Endothelial cell of umbilical vein (primary cell): ENCODE results near the gene GPR17. TPM values are rescaled to one million over a fixed set of nuclear protein-coding genes. Genes with fewer than 3 reads are reported as not detected.

Source experiments
- Bru-seq: library from RNA; stranded (reverse); fragments of 400-500 nt; gene quantifications from one replicate; lab custom pipeline; 2021; lab: Mats Ljungman, UMichigan
- BruChase-seq, 2 experiments: library from RNA; stranded (reverse); fragments of 400-500 nt; gene quantifications; one replicate each; lab custom pipeline; 2021; lab: Mats Ljungman, UMichigan
- BruUV-seq: library from RNA; stranded (reverse); fragments of 400-500 nt; replicated peaks from 2 replicates; lab custom pipeline; 2021; lab: Mats Ljungman, UMichigan
- CTCF ChIA-PET: fragments of 300-600, 350-600 bp; sonication (Branson Sonifier 250); formaldehyde crosslinking; loops from one replicate; lab custom pipeline; 2021; ENCODE audit warnings: antibody characterized with exemption, inconsistent platforms; lab: Charles Lee
- POLR2A ChIA-PET: fragments of 300-600, 350-600 bp; sonication (Branson Sonifier 250); formaldehyde crosslinking; loops from one replicate; lab custom pipeline; 2021; ENCODE audit warnings: antibody characterized with exemption, inconsistent platforms; lab: Charles Lee
- DNase-seq: peaks from one replicate; pipeline ENCODE4 v3.0.0-alpha.2; 2011; ENCODE audit warnings: low read depth, low spot score
- FAIRE-seq: peaks from 2 replicates; lab custom pipeline; 2011; peaks lifted over from hg19 to GRCh38; lab: Jason Lieb, UNC
- H2AFZ ChIP-seq: 2 replicates; pipeline ENCODE4 v1.6.0; 2012; ENCODE audit warnings: low read depth, low read length, control low read depth, inconsistent platforms
- H3K27ac ChIP-seq: 2 replicates; pipeline ENCODE4 v1.5.1; 2011; ENCODE audit warnings: low read depth, mild to moderate bottlenecking, control low read depth, low read length, moderate library complexity; ENCODE audit not compliant: insufficient read depth
- H3K27me3 ChIP-seq, 2 experiments: 2 replicates each; pipeline versions ENCODE4 v1.6.0 to v1.6.1; 2011; ENCODE audit warnings: low read length in 2 of 2, mixed read lengths in 1 of 2; ENCODE audit not compliant: control insufficient read depth in 2 of 2, insufficient read depth in 2 of 2
- H3K36me3 ChIP-seq, 2 experiments: 2 replicates in 1 of 2; 3 replicates in 1 of 2; pipeline ENCODE4 v1.5.1; 2011; ENCODE audit warnings: low read length in 2 of 2, mild to moderate bottlenecking in 1 of 2, moderate library complexity in 1 of 2; ENCODE audit not compliant: control insufficient read depth in 2 of 2, insufficient read depth in 2 of 2; ENCODE audit errors: extremely low read depth in 1 of 2
- H3K4me1 ChIP-seq: 3 replicates; pipeline ENCODE4 v1.5.1; 2011; ENCODE audit warnings: mild to moderate bottlenecking, low read length; ENCODE audit not compliant: control insufficient read depth, insufficient read depth; ENCODE audit errors: extremely low read depth
- H3K4me2 ChIP-seq: 2 replicates; pipeline ENCODE4 v1.6.1; 2011; ENCODE audit warnings: low read length, control low read depth, mixed read lengths; ENCODE audit not compliant: insufficient read depth
- H3K4me3 ChIP-seq, 3 experiments: fragments of 200-600 bp in 1 of 3; sonication (generic), shearing (Covaris generic) in 1 of 3; replicated peaks in 1 of 3; 2 replicates each; pipeline ENCODE4 v1.5.1; 2011 to 2016; ENCODE audit warnings: control low read depth in 3 of 3, low read length in 3 of 3, mild to moderate bottlenecking in 2 of 3, inconsistent platforms in 1 of 3, low read depth in 1 of 3, moderate library complexity in 1 of 3; ENCODE audit not compliant: insufficient read depth in 1 of 3
- H3K79me2 ChIP-seq: 2 replicates; pipeline ENCODE4 v1.6.0; 2012; ENCODE audit warnings: low read length, inconsistent platforms; ENCODE audit not compliant: control insufficient read depth, insufficient read depth
- H3K9ac ChIP-seq: replicated peaks from 2 replicates; pipeline ENCODE3; 2011; ENCODE audit warnings: low read length, control low read depth; ENCODE audit not compliant: insufficient read depth; ENCODE audit errors: extremely low read depth
- H3K9me1 ChIP-seq: replicated peaks from 3 replicates; pipeline ENCODE4 v1.6.0; 2011; ENCODE audit warnings: mild to moderate bottlenecking, low read length; ENCODE audit not compliant: control insufficient read depth, insufficient read depth; ENCODE audit errors: extremely low read depth
- H3K9me3 ChIP-seq: replicated peaks from 2 replicates; pipeline ENCODE4 v1.5.1; 2012; ENCODE audit warnings: low read length, inconsistent platforms; ENCODE audit not compliant: control insufficient read depth, insufficient read depth
- H4K20me1 ChIP-seq: replicated peaks from 2 replicates; pipeline ENCODE3; 2011; ENCODE audit warnings: mild to moderate bottlenecking, low read length; ENCODE audit not compliant: control insufficient read depth, insufficient read depth; ENCODE audit errors: extremely low read depth
- EZH2 ChIP-seq: IDR thresholded peaks from 2 replicates; pipeline ENCODE4 v1.6.1; 2012; ENCODE audit warnings: borderline replicate concordance, low read depth, mild to moderate bottlenecking, moderate library complexity, low read length, inconsistent platforms; ENCODE audit not compliant: severe bottlenecking
- FOS ChIP-seq: IDR thresholded peaks from 2 replicates; pipeline ENCODE4 v1.6.1; 2011; ENCODE audit warnings: mild to moderate bottlenecking, low read length, moderate library complexity, borderline replicate concordance; ENCODE audit not compliant: insufficient read depth
- GATA2 ChIP-seq: IDR thresholded peaks from 2 replicates; pipeline ENCODE4 v1.7.0; 2011; ENCODE audit warnings: low read depth, mild to moderate bottlenecking, moderate library complexity, mixed read lengths, low read length; ENCODE audit not compliant: insufficient read length, insufficient read depth
- JUN ChIP-seq: IDR thresholded peaks from 2 replicates; pipeline ENCODE4 v1.6.1; 2011; ENCODE audit warnings: borderline replicate concordance, low read depth; ENCODE audit not compliant: insufficient read length, insufficient read depth
- MYC ChIP-seq: IDR thresholded peaks from one replicate; pipeline ENCODE4 v1.6.1; 2011; ENCODE audit warnings: mild to moderate bottlenecking, low read depth, low read length
- POLR2A ChIP-seq: IDR thresholded peaks from 2 replicates; pipeline ENCODE4 v1.6.1; 2012; ENCODE audit warnings: low read depth, mild to moderate bottlenecking, control low read depth, low read length
- POLR2AphosphoS5 ChIP-seq: IDR thresholded peaks from 2 replicates; pipeline ENCODE4 v1.6.1; 2012; ENCODE audit warnings: low read depth, mild to moderate bottlenecking, control low read depth, low read length, moderate library complexity; ENCODE audit not compliant: insufficient read depth
- dilution Hi-C: fragments of 300-500 bp; cut with MboI; formaldehyde crosslinking; loops from one replicate; pipeline ENCODE4 v1.15.0; 2019; ENCODE audit warnings: low sequenced_read_pairs; ENCODE audit not compliant: extremely low pct_ligation_motif_present
- intact Hi-C: fragments of 100-400 bp; cut with micrococcal nuclease; formaldehyde crosslinking; loops from one replicate; pipeline ENCODE4 v1.10.0; 2022
- long read RNA-seq: library from polyadenylated mRNA; stranded (forward); transcript quantifications from one replicate; pipeline ENCODE4 v2.0.0, GENCODE V29; 2021
- polyA minus RNA-seq, 3 experiments: library from RNA; depleted of rRNA, polyadenylated mRNA; stranded (reverse); fragments of >200 nt; gene quantifications; 1 replicate in 1 of 3; 2 replicates in 2 of 3; pipeline ENCODE4 v1.2.3, GENCODE V29; 2011
- polyA plus RNA-seq, 4 experiments: library from polyadenylated mRNA; depleted of rRNA in 3 of 4; stranded (reverse) in 3 of 4; unstranded in 1 of 4; fragments of >200 nt; gene quantifications; 2 replicates each; pipeline versions ENCODE4 v1.2.1 to v1.2.3, GENCODE V29; 2011 to 2012; ENCODE audit warnings: missing spikeins in 1 of 4
- total RNA-seq: library from RNA; stranded (reverse); gene quantifications from 2 replicates; pipeline ENCODE4 v1.2.3, GENCODE V29; 2021
- TF ChIP-seq, protein P1 (sequence below): IDR thresholded peaks from 2 replicates; pipeline ENCODE4 v1.6.1; 2011; ENCODE audit not compliant: insufficient read depth, insufficient read length
- TF ChIP-seq, protein P2 (sequence below), 2 donors: IDR thresholded peaks; 1 replicate in 1 of 2; 2 replicates in 1 of 2; pipeline ENCODE4 v1.5.1; 2011; ENCODE audit warnings: low read length in 2 of 2, mild to moderate bottlenecking in 2 of 2, moderate library complexity in 2 of 2, control low read depth in 1 of 2, inconsistent platforms in 1 of 2, low read depth in 1 of 2; ENCODE audit not compliant: insufficient read depth in 1 of 2; ENCODE audit errors: extremely low read depth in 1 of 2

GPR17 gene
- total RNA-seq, result not detected in 2 replicates
- polyA plus RNA-seq, result 0.10 and 0.11 TPM in 2 replicates
- 0.04 TPM in 2 replicates for polyA plus RNA-seq (2011; cell fraction: cytosol; rRNA removed)
- not detected in 2 replicates for polyA plus RNA-seq (2011; cell fraction: nucleus; rRNA removed)
- polyA plus RNA-seq (2012), result 0.10 and 0.15 TPM in 2 replicates
- not detected in 2 replicates for polyA minus RNA-seq
- not detected for polyA minus RNA-seq (2011; cell fraction: cytosol; rRNA and poly(A)+ RNA removed)
- polyA minus RNA-seq (2011; cell fraction: nucleus; rRNA and poly(A)+ RNA removed), result not detected in 2 replicates
- Bru-seq, nascent RNA, result percentile 10 among the genes with signal in this experiment
- BruChase-seq, experiment 1, labeled RNA remaining after a 6-hour chase, result percentile 10 among the genes with signal in this experiment
- not detected for BruChase-seq, experiment 2, labeled RNA remaining after a 2-hour chase
- long read RNA-seq, result 0 reads

DNA sequence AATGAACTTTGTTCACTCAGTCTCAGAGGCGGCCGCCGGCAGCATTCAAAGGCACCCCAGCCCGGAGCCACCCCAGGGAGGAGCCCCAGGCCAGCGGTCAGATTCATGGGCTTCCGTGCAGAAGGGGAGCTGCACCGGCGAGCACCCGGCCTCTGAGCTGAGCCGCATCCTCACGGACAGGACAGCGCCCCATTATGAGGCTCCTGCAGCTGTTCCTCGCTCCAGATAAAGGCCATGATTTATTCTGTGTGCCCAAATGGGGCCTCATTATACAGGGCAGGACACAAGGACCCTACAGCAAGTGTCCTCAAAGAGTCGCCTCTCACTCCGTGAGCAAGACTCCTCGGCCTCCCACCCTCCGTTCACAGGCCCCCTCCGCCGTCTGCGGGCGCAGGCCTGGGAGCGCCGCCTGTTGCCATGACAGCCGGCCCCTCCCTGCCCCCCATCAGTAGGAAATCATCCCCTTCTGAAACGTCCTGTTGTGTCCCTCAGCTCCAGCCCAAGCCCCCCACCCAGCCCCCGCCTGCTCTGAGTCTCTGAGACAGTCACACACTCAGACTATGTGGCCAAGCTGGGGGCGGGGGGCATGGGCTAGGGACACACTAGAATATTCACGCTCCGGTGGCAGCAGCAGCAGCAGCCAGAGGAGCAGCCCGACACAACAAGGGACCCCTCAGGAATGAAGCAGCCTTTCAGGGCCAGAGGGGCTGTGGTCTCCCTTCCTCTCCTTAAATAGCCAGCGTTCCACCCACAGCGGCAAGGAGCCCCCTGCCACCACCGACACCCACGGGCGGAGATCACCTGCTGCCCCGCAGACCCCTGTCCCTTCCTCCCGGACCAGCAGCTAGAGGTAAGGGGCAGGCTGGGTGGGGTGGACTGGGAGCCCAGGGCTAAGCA is at the start of gene GPR17:
GPR17 (plus strand) TSS at position 759 of the 897 bp plus-strand sequence. CDS start 4,583 bp downstream, outside the sequence.
- BruUV-seq, result no TSS peak
- H4K20me1 ChIP-seq, result no peaks in the 10 kb centered on the region
- H3K9me3 ChIP-seq, result no peaks in the 10 kb centered on the region
- FAIRE-seq, result no peak
- no peaks in the 10 kb centered on the region for H3K36me3 ChIP-seq
- dilution Hi-C loops (no loop called here), intact Hi-C loops (no loop called here)
- peaks cover 39% of the 10 kb centered on the region for H3K4me1 ChIP-seq
- peak within 1 kb of the TSS; percentile 53 for H3K9ac ChIP-seq
- H3K27ac ChIP-seq, result peak within 1 kb of the TSS; percentile 85
- TF ChIP-seq FOS (no peak), POLR2A (no peak), JUN (no peak), POLR2AphosphoS5 (no peak), MYC (no peak), GATA2 (no peak), EZH2 (no peak)
- TF ChIP-seq, protein P1, sequence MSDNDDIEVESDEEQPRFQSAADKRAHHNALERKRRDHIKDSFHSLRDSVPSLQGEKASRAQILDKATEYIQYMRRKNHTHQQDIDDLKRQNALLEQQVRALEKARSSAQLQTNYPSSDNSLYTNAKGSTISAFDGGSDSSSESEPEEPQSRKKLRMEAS, result no peak
- TF ChIP-seq, protein P2, sequence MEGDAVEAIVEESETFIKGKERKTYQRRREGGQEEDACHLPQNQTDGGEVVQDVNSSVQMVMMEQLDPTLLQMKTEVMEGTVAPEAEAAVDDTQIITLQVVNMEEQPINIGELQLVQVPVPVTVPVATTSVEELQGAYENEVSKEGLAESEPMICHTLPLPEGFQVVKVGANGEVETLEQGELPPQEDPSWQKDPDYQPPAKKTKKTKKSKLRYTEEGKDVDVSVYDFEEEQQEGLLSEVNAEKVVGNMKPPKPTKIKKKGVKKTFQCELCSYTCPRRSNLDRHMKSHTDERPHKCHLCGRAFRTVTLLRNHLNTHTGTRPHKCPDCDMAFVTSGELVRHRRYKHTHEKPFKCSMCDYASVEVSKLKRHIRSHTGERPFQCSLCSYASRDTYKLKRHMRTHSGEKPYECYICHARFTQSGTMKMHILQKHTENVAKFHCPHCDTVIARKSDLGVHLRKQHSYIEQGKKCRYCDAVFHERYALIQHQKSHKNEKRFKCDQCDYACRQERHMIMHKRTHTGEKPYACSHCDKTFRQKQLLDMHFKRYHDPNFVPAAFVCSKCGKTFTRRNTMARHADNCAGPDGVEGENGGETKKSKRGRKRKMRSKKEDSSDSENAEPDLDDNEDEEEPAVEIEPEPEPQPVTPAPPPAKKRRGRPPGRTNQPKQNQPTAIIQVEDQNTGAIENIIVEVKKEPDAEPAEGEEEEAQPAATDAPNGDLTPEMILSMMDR (IDR thresholded peaks at IDR 0.05; ENCODE audit: extremely low read depth in 1 of 2, insufficient read depth in 1 of 2, low read depth in 1 of 2, low read length in 2 of 2), result no peak
- POLR2A ChIA-PET, result no interaction called here
- peak within 1 kb of the TSS; percentile 30 for H3K4me2 ChIP-seq
- CTCF ChIA-PET, result interaction anchor here (1.5 to 2.4 kb wide), 2 partner anchors 50 to 54 kb away, joined by 8 to 19 read pairs; no protein-coding TSS in a partner anchor
- H3K27me3 ChIP-seq, result no peaks in the 10 kb centered on the region
- DNase-seq, result no peak
- H2AFZ ChIP-seq, result peak within 1 kb of the TSS; percentile 92
- H3K9me1 ChIP-seq, result no peaks in the 10 kb centered on the region
- H3K79me2 ChIP-seq, result no peaks in the 10 kb centered on the region
- H3K4me3 ChIP-seq, result no peak within 1 kb of the TSS
